HPDE6-E6E7 (cell line): ENCODE results near the gene PLPP6.
A peak's percentile ranks its signal among the peaks of the same experiment; 100 is the strongest.

Experiments
- DNase-seq: peaks from one replicate; pipeline ENCODE4 v3.0.0; 2011; ENCODE audit warnings: missing footprints; ENCODE audit errors: extremely low spot score

PLPP6 gene

GRCh38 chr9:4662989-4663792 lies 1.1 kb downstream of the PLPP6 start:
- DNase-seq: no peak

- no peak for DNase-seq
Observed at GRCh38 chr9:4663956-4664355, 1.9 kb downstream of the PLPP6 start.

DNA sequence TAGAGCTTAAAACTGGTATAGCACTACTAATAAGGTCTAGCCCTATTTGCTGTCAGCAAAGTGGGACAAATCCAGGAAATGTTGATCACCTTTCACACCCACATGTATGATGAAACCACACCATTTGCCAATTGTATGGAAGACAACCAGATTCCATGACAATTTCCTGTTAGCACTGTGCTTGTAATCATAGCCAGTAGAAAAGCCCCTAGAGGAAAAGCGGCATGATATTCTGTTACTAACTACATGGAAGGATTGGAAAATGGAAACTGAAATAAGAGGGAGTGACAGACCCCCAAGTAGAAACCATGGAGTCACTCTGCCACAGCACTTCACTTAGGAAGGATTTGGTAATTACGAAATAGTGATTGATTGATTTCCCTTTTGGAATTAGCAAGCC lies 3.3 kb downstream of the PLPP6 start:
- no peak for DNase-seq

DNA sequence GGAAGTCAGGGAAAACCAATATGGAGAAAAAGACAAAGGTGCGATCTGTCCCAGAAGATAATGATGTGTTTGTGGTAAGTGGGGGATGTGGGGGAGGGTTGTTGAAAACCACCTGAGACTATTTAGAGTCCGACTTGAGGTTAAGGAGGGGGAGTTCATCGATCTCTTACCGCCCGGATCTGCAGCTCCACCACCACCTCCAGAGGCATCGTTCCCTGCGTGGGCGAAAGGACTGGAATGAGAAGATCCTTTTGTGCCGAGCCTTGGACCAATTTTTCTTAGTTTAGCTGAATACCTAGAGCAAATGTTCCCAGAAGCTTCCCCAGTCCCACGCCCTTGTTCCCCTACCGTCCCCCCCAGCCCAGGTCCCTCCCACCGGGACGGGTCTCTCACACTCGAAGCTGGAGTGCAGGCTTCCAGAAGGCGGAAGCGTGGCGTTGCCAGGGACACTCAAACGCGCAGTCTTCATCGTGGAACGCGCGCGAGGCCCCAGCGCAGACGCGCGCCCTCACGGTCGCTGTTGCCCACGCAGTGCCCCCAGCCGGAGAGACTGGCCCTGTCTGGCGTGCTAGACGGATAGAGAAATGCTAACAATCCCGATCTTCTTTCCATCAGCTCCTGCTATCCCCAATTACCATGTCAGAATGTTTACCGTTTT lies 4.1 kb downstream of the PLPP6 start, which contains the start of gene SPATA6L:
Gene SPATA6L (minus strand): TSS at position 439 of the 658 bp plus-strand sequence. CDS start 230 bp downstream, at position 209.
- DNase-seq: no peak

- DNase-seq: no peak
Observed at GRCh38 chr9:4667681-4668080, 5.6 kb downstream of the PLPP6 start.

DNA sequence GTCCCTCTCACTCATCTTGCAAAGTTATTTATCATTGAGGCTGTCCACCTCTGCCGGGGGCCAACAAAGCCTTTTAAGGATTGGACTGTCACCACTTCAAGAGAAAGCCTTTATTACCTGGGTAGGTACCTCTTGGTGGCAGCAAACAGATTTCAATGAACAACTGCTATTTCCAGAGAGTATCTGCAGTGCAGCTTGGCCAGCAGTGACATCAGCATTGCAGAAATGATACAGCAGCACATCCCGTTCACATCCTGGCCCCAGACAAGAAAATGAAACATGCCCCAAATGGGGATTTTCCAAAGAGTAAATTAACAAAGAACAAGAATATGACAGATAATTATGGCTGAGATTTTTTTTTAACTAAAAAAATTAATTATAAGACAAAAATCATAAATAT lies 6.5 kb downstream of the PLPP6 start:
- DNase-seq: no peak

DNA sequence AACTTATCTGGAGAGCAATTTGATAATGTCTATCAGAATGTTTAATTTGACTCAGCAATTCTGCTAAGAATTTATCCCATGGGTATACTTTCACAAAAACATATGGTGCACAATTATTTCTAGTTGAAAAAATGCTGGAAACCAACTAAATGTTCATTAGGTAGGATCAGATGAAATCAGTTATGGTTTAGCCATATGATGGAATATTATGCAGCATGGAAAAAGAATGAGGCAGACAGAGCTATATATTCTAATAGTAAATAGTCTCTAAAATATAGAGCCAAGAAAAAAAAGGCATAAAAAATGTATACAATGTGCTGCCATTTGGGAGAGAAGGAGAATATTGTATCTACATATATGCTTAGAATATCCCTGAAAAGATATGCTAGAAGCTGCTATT lies 7.8 kb downstream of the PLPP6 start:
- DNase-seq: no peak

DNA sequence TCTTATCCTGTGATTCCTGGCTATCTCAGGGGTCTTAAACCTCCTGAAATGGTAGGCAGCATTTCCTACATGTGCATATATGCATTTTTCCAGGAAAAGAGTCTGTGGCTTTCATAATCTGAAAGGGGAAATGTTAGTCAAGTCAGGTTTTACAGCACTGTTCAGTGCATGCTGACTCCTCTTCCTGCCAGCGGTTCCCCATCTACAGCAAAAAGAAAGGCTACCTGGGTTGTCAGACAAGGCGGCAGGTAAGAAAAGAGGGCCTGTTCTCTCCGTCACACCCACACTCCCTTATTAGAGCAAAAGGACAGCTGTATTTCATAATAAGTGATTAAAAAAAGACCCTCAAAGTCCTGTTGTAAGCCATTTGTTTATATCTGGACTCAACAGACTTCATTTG lies 8.5 kb downstream of the PLPP6 start:
- no peak for DNase-seq

DNA sequence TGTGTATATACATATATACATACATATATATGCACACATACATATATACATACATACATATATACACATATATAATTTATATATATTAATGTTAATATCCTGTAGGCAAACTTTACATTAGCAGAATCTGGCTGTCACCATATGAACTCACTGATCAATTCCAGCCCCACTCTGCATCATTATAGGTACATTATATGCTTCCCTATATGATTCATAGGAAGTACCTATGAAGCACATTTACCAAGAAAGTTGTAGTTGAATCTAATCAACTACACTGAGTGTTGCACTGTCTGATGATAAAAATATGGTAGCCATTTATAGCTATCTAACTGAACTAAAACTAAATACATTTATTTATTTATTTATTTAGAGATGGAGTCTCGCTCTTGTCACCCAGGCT lies 9.6 kb downstream of the PLPP6 start:
- no peak for DNase-seq

- no peak for DNase-seq
Observed at GRCh38 chr9:4674783-4675182, 12.7 kb downstream of the PLPP6 start.

DNA sequence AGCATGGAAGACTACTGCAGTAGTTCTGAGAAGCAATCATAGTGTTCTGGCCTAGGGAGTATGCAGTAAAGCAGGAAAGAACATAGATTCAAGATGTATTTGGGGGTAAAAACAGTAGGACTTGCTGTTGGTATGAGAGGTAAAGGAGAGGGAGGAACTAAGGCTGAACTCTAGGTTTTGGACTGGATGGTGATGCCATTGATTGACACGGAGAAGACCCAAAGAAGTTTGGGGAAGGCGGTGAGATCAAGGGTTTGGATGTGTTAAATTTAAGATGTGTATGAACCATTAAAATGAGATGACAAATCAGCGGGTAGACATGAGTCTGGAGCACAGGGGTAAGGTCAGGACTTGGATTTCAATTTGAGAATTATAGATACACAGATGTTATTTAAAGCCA lies 15.3 kb downstream of the PLPP6 start:
- no peak for DNase-seq

GRCh38 chr9:4678679-4679267 lies 16.7 kb downstream of the PLPP6 start:
- no peak for DNase-seq

GRCh38 chr9:4679268-4680172 lies 17.4 kb downstream of the PLPP6 start, which contains the start of gene CDC37L1:
TSS of gene CDC37L1 (plus strand) at chr9:4679569. CDS start at chr9:4679768, 199 bp downstream.
- peak; percentile 93 for DNase-seq

DNA sequence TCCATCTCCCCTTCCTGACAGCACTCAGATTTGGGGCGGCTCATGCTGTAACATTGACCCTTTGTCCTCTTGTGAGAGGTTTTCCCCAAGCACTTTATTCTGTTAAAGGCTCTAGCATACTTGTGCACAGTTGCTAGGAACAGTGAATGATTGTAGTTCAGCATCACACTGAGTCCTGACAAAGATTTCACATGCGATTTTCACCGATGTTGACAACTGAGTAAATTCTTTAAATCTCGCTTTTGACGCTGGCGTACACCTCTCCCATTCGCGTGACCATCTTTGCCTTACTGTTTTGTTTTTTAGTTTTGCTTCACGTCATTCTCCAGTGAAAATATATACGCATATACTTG lies 18.1 kb downstream of the PLPP6 start:
- DNase-seq: no peak

DNA sequence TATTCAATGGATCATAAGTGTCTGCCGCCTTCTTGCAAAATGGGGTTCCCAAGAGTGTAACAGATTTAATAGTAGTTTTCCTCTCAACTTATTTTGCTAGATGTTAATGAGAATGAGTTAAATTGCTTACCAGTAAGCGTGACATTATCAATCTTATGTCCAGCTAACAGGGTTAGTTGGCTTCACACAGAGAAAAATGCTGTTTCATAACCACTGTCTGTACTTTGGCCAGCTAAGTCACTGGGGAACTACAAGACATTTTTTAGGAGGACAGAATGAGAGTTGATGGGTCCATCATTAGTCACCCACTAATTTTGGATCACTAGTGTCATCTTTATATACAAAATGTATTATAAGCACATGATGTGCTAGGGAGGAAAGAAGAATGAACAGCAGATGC lies 18.7 kb downstream of the PLPP6 start:
- DNase-seq: no peak

DNA sequence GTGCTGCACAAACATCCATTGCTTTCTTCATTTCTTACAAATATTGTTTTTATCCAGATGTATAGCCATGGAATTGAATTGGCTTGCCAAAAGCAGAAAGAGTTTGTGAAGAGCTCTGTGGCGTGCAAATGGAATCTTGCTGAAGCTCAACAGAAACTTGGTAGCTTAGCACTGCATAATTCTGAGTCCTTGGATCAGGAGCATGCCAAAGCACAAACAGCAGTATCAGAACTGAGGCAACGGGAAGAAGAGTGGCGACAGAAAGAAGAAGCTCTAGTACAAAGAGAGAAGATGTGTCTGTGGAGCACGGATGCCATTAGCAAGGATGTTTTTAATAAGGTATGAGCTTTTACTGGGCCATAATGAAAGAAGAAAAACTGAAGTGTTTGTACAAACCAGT lies 22.7 kb downstream of the PLPP6 start:
- DNase-seq: no peak

- no peak for DNase-seq
Observed at GRCh38 chr9:4686112-4686511, 24.0 kb downstream of the PLPP6 start.

DNA sequence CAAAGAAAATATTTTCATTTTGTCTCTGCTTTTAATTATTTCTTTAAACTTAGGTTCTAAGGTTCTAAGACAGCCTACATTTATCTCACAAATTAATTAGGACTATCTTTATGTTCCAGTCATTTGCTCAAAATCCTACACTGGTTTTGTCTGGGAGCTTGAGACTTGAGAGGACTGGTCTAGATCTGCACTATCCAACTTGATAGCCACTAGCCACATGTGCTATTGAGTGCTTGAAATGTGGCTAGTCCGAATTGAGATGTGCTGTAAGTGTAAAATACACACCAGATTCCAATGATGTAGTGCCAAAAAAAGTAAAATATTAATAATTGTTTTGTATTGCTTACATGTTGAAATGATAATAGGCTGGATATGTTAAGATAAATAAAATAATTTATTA lies 24.5 kb downstream of the PLPP6 start:
- no peak for DNase-seq

GRCh38 chr9:4689021-4689420 lies 26.9 kb downstream of the PLPP6 start:
- no peak for DNase-seq

DNA sequence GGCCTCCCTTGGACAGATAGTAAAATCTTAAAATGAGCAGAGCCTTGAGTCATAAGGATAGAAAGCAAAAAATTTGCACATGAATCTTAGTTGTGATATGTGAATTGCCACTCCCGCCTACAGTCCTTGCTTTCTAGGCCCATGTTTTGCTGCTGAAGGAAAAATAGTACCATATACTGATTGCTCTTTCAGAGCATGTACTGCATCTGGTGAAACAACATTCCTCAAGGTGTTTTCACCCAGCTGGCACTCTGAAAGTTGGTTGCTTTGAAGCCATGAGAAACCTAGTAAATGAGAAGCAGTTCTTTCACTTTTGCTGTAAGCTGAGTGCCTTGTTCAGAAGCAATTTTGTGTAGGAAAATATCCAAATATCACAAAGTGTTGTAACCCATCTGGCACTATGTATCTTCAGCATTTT lies 27.6 kb downstream of the PLPP6 start:
- no peak for DNase-seq

GRCh38 chr9:4690144-4690543 lies 28.1 kb downstream of the PLPP6 start:
- no peak for DNase-seq

DNA sequence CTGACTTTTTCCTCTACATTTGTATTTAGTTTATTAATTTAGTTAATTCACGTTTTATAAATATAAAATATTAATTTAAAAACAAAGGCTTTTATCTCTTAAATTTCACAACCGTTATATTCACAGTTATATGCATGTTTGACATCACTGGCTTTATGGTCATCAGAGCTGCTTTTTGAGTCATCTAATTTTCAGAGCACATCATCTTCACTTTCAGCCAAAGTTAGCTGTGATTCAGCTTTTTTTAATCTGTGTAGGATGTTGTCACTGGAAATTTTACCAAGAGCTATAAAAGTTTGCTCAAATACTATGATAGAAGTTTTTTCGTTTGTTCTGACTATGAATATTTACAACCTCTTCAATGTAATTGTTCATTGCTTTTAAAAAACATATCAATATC lies 29.7 kb downstream of the PLPP6 start:
- DNase-seq: no peak
